Lung (tissue), 12 donors: ENCODE results near the gene NDUFS7. TPM values are rescaled to one million over a fixed set of nuclear protein-coding genes. Genes with fewer than 3 reads are reported as not detected.

ENCODE experiments used
- ATAC-seq: fragments of 200-7000 bp; cut with Tn5 transposase; one replicate; pipeline ENCODE4 v1.9.1; 2020; ENCODE audit warnings: moderate number of reproducible peaks; ENCODE audit not compliant: insufficient read depth, low FRiP score
- DNase-seq, 3 donors: peaks; one replicate each; pipeline ENCODE4 v3.0.0-alpha.2; 2013 to 2017
- H3K27ac ChIP-seq, 2 donors: one replicate each; pipeline ENCODE4 v1.5.1; 2013; ENCODE audit warnings: mild to moderate bottlenecking in 2 of 2, moderate library complexity in 2 of 2, control low read depth in 1 of 2, inconsistent platforms in 1 of 2, low read depth in 1 of 2, low read length in 1 of 2
- H3K27me3 ChIP-seq, 3 donors: one replicate each; pipeline ENCODE4 v1.5.1; 2013; ENCODE audit warnings: low read length in 2 of 3; ENCODE audit not compliant: control insufficient read depth in 3 of 3, insufficient read depth in 3 of 3
- H3K36me3 ChIP-seq, 4 donors: one replicate each; pipeline ENCODE4 v1.5.1; 2013; ENCODE audit warnings: low read length in 4 of 4, mild to moderate bottlenecking in 1 of 4, moderate library complexity in 1 of 4; ENCODE audit not compliant: control insufficient read depth in 4 of 4, insufficient read depth in 4 of 4
- H3K4me1 ChIP-seq, 5 donors: one replicate each; pipeline ENCODE4 v1.5.1; 2013; ENCODE audit warnings: low read length in 5 of 5, mild to moderate bottlenecking in 2 of 5, moderate library complexity in 1 of 5; ENCODE audit not compliant: control insufficient read depth in 5 of 5, insufficient read depth in 5 of 5
- H3K4me3 ChIP-seq: one replicate; pipeline ENCODE4 v1.5.1; 2013; ENCODE audit warnings: mild to moderate bottlenecking, control low read depth, moderate library complexity
- H3K9ac ChIP-seq, 2 donors: one replicate each; pipeline ENCODE4 v1.5.1; 2013; ENCODE audit warnings: low read length in 2 of 2, control low read depth in 1 of 2; ENCODE audit not compliant: insufficient read depth in 1 of 2
- H3K9me3 ChIP-seq, 4 donors: one replicate each; pipeline ENCODE4 v1.5.1; 2013; ENCODE audit warnings: low read length in 3 of 4, mild to moderate bottlenecking in 1 of 4, moderate library complexity in 1 of 4; ENCODE audit not compliant: control insufficient read depth in 4 of 4, insufficient read depth in 3 of 4
- CTCF ChIP-seq: IDR thresholded peaks from 2 replicates; pipeline ENCODE4 v1.5.1; 2012; ENCODE audit warnings: mild to moderate bottlenecking; ENCODE audit errors: control extremely low read depth, extremely low read depth
- WGBS, 2 donors: extraction: QIAGEN DNeasy Blood & Tissue Kit; methylation state at CpG; one replicate each; pipeline ENCODE4 v1.1.7; 2013; 5-methylcytosine and 5-hydroxymethylcytosine counted together
- polyA plus RNA-seq, 2 donors: library from polyadenylated mRNA; stranded (reverse); fragments of 200-250 nt; gene quantifications; one replicate each; pipeline ENCODE4 v1.2.1, GENCODE V29; 2013
- total RNA-seq, 2 donors: library from RNA; depleted of rRNA in 1 of 2; stranded (reverse); fragments of >200 nt in 1 of 2; gene quantifications; one replicate each; pipeline ENCODE4 v1.2.1, GENCODE V29; 2014 to 2021
- donor health status: control.
- donor health status: control.
- donor health status: Bipolar disorder and iron deficiency.
- donor health status: healthy.
- donor health status: DM: yes; HTN: yes; CAD: no.

The NDUFS7 gene
- total and polyA plus RNA-seq, 4 donors = 33.4 to 133 (median 108) TPM

GRCh38 chr19:1363599-1363998, 20.1 kb upstream of the NDUFS7 start:
- WGBS, 2 donors = 18 to 55% methylated on average over 10 of the region's 10 CpGs
- peaks cover 3 to 48% (median 41%) of the 10 kb centered on the region in 4 donors for H3K36me3 ChIP-seq
- H3K4me3 ChIP-seq = no peak overlapping the region
- H3K27ac ChIP-seq = no peak overlapping the region
- no peak for TF ChIP-seq CTCF
- peaks cover 0 to 30% (median 14%) of the 10 kb centered on the region in 5 donors for H3K4me1 ChIP-seq
- ATAC-seq = no peak
- H3K27me3 ChIP-seq = no peaks in the 10 kb centered on the region
- H3K9me3 ChIP-seq = no peaks in the 10 kb centered on the region
- H3K9ac ChIP-seq = no peak overlapping the region
- DNase-seq = no peak

DNA sequence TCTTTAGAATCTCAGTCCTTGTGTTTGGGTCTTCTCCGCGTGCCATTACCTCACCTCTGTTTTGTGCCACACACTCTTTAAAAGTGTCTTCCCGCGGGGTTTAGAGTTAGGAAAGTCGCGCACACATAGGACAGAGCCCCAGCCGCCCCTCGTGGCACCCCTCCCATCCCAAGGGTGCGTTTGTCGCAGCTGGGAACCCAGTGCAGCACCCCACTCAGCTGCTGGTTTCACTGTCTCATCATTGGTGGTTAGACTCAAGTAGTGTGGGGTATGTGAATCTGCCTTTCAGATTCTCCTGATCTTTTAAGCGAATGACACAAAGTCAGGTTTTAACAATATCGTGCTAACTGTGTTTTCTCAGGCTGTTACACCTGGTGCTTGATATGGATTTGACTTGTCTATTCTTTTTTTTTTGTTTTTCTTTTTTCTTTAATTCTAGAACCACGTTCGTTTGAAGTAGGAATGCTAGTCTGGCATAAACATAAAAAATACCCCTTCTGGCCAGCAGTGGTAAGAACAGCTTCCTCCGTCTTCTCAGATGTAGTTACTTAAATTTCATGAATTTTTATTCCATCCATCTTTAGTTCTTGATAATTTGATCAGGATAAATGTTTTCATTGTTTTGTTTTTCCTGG, 19.5 kb upstream of the NDUFS7 start:
- ATAC-seq (no peak), DNase-seq (no peak)
- Histone ChIP-seq H3K4me3 (no peak overlapping the region), H3K4me1 (peaks cover 0 to 30% (median 14%) of the 10 kb centered on the region in 5 donors), H3K36me3 (peaks cover 3 to 47% (median 39%) of the 10 kb centered on the region in 4 donors), H3K9ac (no peak overlapping the region), H3K27me3 (no peaks in the 10 kb centered on the region), H3K27ac (no peak overlapping the region), H3K9me3 (no peaks in the 10 kb centered on the region)
- no peak for TF ChIP-seq CTCF
- 35 to 66% methylated on average over 15 of the region's 15 CpGs for WGBS, 2 donors

DNA sequence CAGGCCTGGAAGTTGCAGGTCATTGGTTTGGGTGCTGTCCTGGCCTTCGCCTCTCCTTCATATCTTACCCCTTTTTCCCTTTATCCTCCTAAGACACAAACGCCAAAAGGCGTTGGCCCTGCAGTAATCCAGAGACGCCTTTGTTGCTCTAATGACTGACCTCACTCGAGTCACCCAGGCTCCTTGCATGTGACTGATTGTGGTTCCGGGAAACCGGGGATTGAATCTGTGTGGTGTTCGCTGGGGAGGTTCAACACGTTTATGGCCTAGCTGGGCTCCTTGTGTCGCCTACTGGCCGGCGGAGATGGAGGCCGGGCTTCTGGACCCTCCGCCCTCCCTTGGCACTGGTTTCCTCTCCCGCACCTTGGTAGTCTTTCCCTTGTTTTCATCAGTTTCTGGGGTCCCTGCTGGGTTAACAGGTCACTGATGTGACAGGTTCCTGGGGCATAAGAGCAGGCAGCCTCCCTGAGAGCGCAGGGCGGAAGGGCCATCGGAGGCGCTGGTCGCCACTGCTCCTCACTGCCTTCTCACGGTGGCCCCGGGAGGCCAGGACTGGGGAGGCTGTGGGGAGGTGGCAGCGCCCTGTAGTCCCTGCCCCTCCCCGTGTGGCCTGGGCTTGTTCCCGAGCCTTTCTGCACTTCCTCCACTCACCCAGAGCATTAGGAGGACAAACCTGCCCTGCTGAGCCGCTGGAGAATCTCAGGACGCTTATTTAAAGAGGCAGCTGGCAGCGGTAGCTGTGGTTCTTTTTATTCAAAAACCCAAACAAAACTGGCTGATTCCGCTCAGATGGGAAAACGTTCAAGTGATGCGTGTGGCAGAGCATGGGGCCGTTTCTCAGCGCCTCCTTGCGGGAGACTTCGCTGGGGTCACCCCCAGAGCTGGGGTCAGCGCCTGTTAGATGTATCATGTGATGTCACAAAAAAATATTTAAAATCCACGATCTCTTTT, 18.1 kb upstream of the NDUFS7 start:
- Histone ChIP-seq H3K27ac (no peak overlapping the region), H3K36me3 (peaks cover 8 to 53% (median 40%) of the 10 kb centered on the region in 4 donors), H3K4me1 (peaks cover 0 to 23% (median 9%) of the 10 kb centered on the region in 5 donors), H3K9me3 (no peaks in the 10 kb centered on the region), H3K27me3 (no peaks in the 10 kb centered on the region), H3K4me3 (no peak overlapping the region), H3K9ac (no peak overlapping the region)
- TF ChIP-seq CTCF = no peak
- DNase-seq = no peak
- no peak for ATAC-seq
- WGBS, 2 donors = 89% methylated on average over 36 to 37 of the region's 37 CpGs
